GM10847 (cell line): Measurements from ENCODE around the gene TTLL11.

Experiments
- POLR2A ChIP-seq: IDR thresholded peaks from 2 replicates; pipeline ENCODE4 v1.6.1; 2011; ENCODE audit not compliant: insufficient read length; ENCODE audit errors: extremely low read depth

TTLL11 gene

DNA sequence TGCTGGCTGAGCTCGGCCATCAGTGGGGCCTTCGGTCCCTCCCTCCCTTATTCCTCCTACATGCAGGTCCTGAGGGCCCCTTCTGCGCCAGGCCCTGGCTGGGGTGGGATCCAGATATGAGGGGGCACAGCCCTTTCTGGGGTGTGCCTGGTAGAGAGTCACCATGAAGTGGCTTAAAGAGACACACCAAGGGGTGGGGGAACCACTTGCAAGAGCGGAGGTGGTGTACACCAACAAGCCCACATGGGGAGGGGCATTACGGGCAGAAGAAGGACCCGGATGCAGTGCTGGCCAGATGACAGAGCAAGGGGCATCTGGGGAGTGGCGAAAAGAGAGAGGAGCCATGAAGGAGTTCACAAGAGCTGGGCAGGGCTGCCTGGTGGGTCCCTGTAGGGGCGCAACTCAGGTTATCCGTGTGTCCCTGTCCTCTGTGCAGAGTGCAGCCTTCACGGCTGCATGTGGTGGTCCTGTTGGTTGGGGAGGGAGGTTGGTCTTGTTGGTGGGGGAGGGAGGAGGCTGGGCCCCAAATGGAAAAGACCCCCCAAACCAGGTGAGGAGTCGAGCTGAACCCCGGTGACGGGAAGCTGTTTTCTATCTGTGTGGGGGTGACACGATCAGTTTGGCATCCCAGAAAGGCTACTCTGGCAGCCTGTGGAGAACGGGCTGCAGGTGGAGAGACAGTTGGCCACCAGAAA, 283.6 kb downstream of the TTLL11 start:
- no peak for TF ChIP-seq POLR2A

DNA sequence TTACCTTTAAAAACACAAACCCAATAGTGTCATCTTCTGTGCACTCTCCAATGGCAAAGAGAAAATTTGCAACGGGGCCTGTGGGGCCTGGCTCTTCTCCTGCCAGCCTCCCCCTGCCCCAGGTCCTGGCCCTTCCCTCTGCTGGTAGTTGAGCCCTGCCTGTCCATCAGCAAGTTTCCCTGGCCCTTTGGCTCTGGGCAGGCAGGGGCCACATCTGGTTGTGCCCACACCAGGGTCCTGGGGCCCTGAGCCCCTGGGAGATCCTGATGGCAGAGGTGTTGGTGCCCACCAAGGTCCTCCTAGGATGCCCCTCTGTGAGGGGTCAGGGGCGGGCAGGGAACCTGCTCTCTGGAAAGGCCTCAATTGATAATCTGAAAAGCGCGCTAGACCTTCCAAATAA, 284.3 kb downstream of the TTLL11 start:
- no peak for TF ChIP-seq POLR2A

DNA sequence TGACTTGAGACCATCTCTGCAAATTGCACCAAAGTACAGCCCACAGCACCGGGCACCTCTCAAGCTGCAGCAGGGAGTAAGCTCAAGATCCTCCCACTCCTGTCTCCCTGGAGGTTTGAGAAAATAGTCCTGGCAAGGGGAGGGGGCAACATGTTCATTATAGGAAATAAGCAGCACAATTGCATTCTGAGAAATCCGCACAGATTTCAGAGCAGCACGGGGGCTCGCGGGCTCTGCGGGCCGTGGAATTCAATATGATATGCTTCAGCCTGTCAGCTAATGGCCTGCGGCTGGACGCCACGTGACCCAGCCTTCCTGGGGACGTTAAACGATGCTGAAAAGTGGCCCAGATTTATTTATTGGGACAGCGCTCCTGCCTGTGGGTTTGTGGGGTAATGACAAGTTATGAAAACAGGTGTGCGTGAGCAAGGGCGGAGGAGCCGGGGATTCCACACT, 285.3 kb downstream of the TTLL11 start:
- TF ChIP-seq POLR2A, result no peak

DNA sequence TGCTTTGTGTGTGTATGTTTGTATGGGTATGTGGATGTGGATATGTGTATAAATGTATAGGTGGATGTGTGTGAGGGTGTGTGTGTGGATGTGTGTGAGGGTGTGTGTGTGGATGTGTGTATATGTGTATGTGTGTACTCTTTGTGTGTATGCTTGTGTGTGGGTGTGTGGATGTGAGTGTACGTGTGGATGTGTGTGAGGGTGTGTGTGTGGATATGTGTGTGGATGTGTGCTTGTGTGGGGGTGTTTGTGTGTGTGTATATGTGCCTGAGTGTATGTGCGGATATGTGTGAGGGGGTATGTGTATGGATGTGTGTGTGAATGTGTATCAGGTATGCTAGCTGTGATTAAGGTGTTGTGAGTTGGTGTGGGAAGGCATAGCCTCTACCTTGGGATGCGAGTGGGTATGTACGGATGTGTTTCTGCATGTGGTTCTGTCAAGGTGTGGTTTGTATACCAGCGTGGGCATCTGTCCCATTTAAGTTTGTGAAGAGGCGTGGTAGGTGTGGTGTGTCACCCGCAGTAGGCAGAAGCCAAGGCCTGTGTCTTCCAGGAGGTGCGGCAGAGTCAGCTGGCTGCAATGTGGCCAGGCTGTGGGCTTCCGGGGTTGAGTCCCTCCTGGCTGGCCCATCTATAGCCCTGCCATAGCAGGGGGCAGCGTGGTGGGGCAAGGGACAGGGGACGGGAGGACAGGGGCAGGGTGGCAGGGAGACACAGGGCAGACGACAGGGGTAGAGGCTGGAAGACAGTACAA, 285.9 kb downstream of the TTLL11 start:
- TF ChIP-seq POLR2A, result no peak

DNA sequence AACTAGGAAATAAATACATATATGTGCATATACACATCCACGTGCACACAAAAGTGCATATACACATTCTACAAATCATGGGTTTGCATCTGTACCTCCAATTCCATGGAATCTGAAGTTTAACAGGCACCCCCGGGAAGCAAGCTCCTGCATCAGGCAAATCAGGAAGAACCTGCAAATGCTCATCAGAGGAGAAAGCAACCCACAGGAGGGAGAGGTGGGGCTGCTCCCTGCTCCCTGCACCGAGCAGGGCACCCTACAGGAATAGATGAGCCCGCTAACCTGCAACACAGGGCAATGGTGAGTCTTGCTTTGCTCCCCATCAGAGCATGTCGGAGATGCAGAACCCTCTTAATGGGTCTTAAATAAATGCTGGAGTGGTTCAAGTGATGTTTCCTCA, 290.4 kb downstream of the TTLL11 start:
- TF ChIP-seq POLR2A, result no peak

DNA sequence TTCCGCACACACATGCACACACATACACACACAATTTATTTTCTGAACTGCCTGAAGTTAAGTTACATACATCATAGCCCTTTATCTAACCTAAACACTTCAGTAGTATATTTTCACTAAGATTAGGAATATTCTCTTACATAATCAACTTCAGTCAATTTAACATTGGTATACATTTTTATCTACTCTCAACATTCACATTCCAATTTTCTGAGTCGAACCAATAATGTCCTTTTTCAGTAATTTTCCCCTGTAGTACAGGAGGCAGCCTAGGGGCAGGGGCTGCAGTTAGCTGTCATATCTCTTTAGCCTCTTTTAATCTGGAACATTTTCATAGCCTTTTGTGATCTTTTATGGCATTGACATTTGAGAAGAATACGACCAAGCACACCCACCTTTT, 291.5 kb downstream of the TTLL11 start:
- no peak for TF ChIP-seq POLR2A

DNA sequence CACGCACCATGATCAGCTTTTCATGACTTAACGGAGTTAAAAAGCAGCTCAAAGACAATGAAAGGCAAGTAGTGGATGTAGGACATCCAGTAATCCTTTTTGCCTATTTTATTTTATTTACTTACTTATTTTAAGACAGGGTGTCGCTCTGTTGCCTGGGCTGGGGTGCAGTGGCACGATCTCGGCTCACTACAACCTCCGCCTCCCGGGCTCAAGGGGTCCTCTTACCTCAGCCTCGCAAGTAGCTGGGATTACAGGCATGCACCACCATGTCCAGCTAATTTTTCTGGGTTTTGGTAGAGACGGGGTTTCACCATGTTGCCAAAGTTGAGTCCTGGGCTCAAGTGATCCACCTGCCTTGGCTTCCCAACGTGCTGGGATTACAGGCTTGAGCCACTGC, 292.7 kb downstream of the TTLL11 start:
- TF ChIP-seq POLR2A, result no peak

DNA sequence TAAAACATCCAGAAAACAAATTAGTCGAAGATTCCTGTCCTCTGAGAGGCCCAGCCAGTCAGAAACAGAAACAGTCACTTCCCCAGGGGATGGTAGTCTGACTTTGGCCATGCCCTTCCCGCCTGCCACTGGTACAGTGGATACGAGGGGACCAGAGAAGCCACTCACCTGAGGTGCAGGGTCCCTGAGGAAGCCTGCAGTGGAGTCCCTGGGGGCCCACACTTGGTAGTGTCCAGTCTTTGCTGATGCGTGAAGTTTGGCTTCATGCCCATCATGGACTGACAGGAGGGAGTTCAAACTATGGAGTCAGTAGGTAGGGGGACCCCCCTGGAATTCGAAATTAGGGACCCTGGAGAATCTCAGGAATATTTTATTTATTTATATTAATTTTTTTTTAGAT, 294.2 kb downstream of the TTLL11 start:
- no peak for TF ChIP-seq POLR2A

DNA sequence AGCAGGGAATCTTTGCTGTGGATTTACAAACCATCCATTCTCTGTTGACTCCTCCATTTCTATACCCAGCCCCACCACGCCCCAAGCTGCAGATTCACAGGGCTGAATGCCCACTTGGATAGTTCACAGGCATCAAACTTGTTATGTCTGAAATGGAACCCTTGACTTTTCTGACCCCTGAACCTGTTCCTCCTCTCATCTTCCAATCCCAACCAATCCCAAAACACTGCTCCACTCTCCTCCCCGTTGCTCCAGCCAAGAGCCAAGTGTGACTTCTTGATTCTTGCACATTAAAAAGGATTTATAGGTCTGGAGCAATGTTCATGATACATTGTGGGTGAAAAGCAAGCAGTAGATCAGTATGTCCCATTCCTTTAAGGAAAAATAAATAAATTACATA, 296.0 kb downstream of the TTLL11 start:
- TF ChIP-seq POLR2A, result no peak

DNA sequence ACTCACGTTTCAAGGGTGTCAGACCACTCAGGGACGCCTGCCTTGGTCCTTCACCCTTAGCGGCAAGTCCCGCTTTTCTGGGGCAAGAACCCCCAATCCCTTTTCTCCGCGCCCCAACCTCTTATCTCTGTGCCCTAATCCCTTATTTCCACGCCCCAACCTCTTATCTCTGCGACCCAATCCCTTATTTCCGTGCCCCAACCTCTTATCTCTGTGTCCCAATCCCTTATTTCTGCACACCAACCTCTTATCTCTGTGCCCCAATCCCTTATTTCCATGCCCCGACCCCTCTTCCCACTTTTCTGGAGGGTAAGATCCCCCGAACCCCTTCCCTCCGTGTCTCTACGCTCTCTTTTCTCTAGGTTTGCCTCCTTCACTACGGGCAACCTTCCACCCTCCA, 302.3 kb downstream of the TTLL11 start:
- TF ChIP-seq POLR2A, result no peak

DNA sequence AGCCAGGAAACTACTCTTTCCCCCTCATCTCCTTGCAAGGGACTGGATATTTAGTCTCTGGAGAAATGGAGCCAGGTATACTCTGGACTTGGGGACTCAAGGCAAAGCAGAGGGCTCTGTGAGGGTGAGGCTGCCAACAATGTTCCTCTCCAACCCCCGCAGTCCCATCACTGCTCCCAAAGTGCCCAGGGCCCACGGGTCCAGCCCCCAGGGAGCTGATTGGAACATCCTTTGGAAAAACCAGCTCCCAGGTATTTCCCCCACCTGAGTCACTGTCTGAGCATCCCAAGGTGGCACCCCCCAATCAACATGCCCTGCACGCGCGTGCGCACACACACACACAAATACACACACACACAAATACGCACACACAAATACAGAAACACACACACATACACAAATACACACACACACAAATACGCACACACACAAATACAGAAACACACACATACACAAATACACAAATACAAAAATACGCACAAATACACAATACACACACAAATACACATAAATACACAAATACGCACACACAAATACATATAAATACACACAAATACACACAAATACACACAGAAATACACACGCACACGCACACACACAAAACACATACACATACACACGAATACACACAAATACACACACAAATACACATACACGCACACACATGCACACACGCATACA, 304.3 kb downstream of the TTLL11 start:
- TF ChIP-seq POLR2A, result no peak

DNA sequence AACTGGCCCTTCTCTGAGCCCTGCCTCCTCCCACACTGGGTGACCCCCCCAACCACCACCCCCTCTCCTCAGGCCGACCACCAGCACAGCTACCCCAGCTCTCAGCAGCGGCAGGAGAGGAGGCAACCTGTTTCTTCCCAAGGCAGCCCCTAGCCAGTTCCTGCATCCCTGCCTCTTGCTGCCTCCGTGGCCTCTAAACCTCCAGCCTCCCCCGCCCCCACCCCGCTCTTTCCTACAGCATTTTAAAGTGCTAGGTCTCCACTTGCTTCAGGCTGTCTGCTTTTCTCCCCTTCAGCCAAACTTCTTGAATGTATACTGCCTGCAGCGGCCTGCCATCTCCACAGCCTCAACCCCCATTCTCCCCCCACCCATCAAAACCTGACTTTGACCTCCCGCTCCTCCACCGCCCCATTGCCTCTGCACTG, 306.1 kb downstream of the TTLL11 start:
- no peak for TF ChIP-seq POLR2A

DNA sequence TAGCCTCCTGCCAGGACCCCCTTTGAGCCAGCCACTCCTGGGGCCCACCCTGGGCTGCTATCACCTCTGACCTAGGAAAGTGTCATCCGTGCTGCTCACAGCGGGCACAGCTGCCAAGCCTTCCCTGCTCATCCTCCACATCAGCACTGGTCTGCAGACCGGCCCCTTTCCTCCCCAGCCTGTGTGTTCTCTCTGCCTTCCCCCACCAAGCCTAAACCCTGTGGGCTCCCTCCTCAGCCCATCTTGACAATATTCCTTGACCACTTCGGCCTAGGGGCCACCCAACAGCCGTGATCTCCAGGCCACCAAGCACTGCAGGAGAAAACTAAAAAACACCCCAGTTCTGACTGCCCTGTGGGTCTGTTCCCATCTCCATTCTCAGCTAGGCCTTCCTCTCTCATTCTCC, 306.6 kb downstream of the TTLL11 start:
- no peak for TF ChIP-seq POLR2A

DNA sequence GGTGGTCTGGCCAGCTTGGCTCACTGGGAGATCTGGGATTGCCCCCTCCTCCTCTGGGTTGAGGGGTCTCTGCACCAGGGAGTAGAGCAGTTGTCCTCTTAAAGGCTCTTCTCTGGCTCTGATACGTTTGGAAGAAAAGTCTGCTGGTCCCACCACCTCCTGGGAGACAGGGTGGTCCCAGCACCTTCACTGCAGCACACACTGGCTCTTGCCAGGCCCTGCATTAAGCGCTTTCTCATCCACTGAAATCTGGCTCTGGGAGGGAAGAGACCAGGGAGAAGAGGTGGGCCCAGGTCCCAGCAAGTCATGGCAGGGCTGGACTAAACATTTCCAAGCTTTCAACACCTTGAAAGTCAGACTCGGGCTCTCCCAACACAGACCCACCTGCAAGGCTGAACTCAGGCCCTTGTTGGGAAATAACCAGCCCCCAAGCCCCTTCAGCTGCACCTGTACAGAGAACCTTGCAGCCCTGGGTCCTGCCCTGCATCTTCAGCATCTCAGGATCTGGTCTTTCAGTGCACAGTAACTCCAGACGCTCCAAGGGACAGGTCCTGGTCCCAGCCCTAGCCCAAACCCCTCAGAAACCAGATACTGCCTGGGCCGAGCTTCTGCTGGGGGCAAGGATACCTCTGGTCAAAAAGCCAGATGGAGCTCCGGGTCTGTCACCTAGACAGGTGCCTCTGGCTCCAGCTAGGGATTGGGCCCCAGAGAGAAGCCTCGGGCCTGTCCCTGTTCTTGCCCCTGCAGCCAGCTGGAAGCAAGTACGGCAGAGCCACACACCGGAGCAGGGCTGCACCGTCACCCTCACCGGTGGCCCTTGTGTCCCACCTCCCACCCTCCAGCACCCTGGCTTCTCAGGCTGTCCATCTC, 307.2 kb downstream of the TTLL11 start:
- no peak for TF ChIP-seq POLR2A

DNA sequence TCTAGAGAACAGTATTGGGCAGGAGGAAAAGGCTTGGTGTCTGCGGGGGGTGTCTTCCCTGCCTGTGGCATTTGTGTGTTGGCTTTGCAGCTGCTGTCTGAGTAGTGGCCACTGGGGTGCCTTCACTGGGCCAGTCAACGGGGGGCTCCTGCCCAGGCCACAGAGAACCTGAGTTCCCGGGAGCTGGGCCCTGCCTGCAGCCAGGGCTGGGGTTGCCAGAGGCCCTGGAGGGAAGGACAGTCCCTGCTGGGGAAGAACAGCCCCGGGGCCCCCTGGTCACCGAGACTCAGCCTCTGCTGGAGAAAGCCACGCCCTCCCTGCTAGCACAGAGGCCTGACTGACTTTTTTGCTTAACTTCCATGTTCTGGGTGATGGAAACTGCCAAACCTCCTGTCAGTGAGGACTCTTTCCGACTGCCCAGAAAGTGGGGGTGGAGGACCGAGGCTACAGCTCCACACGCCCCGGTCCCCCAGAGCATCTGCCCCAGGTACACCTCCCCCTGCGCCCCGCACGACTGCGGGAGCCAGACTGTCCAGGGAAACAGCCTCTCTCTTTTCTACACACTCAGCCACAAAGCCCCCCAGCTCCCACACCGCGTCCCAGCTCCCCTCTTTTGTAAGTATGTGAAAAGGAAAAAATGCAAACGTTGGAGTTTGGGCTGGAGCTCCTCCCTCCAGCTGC, 308.2 kb downstream of the TTLL11 start:
- no peak for TF ChIP-seq POLR2A
